GM19395 (cell line): Measurements from ENCODE around the gene ENSA.
"Not testable (repeated sequence)": the region's sequence is repeated elsewhere in the genome, so short reads cannot be mapped to it uniquely, and the experiment has no call there.

ENCODE experiments used
- ATAC-seq: cut with Tn5 transposase; IDR thresholded peaks from one replicate; pipeline ENCODE4 v1.9.1; 2021; ENCODE audit warnings: mild to moderate bottlenecking, moderate library complexity; ENCODE audit not compliant: unreplicated experiment

The ENSA gene

GRCh38 chr1:150622303-150622975 is 7.0 kb downstream of the ENSA start:
- ATAC-seq, result no peak

GRCh38 chr1:150621497-150622302 is 7.7 kb downstream of the ENSA start:
- no peak for ATAC-seq

GRCh38 chr1:150620919-150621318 is 8.5 kb downstream of the ENSA start:
- ATAC-seq, result no peak

- ATAC-seq, result no peak
Measured at GRCh38 chr1:150619576-150620509, 9.6 kb downstream of the ENSA start.

DNA sequence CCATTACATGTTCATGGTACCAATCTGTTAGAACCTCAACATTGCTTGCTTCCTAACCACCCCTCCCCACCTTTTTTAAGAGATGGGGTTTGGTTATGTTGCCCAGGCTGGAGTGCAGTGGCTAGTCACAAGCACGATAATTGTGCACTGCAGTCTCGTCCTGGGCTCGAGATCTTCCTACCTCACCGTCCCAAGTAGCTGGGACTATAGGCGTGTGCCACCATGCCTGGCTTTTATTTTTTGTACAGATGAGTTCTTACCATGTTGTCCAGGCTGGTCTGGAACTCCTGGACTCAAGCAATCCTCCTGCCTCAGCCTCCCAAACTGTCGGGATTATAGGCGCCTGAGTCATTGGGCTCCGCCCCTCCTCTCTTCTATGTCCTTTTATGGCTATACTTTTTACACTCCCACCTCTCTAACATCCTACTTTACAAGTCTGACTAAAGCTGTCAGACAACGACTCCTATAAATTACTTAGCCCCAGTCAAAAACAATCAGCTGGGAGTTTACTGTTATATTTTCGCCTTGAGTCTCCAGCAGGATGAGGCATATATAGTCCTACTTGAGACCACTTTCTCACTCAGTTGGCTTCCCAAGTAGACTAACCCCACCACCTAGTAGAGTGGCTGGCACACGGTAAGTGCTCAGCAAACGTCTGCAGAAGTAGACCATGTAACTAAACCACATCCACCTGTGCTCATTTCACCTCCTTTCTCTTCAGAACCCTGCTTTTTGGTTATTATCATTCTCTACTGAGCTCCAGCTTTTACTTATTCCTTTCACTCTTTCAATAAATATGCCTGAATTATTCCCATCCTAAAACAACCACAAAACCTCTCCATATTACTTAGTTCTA is 13.8 kb downstream of the ENSA start:
- ATAC-seq, result no peak

- no peak for ATAC-seq
Measured at GRCh38 chr1:150613061-150613920, 16.1 kb downstream of the ENSA start.

- no peak for ATAC-seq
Measured at GRCh38 chr1:150612014-150612345, 17.4 kb downstream of the ENSA start.

- no peak for ATAC-seq
Measured at GRCh38 chr1:150610576-150610975, 18.8 kb downstream of the ENSA start.

- ATAC-seq, result no peak
Measured at GRCh38 chr1:150609732-150610131, 19.7 kb downstream of the ENSA start.

DNA sequence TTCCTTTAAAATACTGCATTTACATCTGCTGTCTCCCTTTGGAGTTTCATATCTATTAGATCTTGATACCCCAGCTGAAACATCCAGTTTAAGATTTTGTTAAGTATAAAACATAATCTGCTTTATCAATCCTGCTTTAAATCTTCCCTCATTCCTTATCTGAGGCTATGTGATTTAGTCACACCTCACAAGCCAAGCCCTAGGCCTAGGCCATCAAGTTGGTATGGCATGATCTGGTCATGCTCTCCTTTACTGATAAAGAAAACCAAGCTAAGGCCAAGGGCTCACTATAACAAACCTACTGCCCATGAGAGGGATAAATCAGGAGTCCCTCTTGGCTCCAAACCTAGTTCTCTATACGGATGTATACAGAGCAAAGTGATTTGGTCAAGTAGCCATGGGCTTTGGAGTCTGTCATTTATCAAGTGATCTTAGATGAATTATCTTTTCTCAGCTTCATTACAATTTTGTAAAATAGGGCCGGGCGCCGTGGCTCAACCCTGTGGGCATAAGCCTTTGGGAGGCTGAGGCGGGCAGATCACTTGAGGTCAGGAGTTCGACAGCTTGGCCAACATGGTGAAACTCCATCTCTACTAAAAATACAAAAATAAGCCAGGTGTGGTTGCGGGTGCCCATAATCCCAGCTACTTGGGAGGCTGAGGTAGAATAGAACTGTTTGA is 22.8 kb downstream of the ENSA start:
- no peak for ATAC-seq

DNA sequence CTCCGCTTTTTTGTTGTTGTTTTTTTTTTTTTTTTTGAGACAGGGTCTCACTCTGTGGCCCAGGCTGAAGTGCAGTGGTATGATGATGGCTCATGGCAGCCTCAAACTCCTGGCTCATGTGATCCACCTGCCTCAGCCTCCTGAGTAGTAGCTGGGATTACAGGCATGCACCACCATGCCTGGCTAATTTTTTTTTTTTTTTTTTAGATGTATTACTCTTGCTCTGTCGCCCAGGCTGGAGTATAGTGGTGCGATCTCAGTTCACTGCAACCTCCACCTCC is 24.0 kb downstream of the ENSA start:
- not testable (repeated sequence) for ATAC-seq

DNA sequence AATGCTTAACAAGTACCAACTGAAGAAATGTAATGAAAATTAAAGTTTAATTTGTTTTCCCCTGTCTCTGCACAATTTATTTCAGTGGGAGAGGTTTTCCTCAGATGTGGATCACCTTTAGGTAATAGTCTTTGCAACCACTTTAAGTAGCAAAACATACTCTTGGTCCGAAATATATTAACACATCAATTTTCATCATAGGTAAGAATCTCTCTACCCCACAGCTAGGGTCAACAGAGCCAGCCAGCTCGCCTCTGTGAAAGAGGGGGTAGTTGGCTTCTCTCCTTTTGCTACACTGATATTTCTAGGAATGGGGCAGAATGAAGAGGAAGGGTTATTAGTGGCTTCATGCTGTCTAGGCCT is 25.2 kb downstream of the ENSA start:
- no peak for ATAC-seq

DNA sequence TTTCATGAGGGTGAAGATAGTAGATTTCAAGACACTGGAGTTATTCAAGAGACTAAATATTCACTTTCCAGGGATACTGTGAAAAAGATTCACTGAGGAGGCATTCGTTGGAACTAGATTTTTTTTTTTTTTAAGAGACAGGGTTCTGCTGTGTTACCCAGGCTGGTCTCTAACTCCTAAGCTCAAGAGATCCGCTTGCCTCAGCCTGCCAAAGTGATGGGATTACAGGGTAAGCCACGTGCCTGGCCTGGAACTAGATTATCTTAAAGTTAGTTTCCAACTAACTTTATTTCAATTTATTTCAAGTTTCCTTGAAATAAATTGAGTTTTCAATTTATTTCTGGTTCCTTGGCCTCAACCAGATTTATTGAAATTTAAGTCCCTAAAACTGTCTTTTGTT is 25.7 kb downstream of the ENSA start:
- ATAC-seq, result no peak

- ATAC-seq, result not testable (repeated sequence)
Measured at GRCh38 chr1:150602372-150602771, 27.0 kb downstream of the ENSA start.

GRCh38 chr1:150601540-150601939 is 27.9 kb downstream of the ENSA start:
- ATAC-seq, result no peak

- not testable (repeated sequence) for ATAC-seq
Measured at GRCh38 chr1:150598346-150598745, 31.1 kb downstream of the ENSA start.

DNA sequence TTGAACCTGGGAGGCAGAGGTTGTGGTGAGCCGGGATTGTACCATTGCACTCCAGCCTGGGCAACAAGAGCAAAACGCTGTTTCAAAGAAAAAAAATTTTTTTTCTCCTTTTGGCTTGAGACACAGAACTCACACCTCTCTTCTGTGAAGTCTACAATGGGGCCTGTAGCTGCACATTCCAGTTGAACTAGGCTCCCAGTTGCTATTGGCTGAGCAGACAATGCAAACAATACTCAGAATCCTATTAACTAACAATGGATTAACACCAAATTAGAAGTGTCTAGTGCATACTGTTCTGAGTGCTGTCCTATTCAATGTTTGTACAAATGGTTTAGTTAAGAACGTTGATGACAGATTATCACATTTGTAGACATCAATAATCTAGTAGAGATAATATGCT is 32.4 kb downstream of the ENSA start:
- no peak for ATAC-seq

DNA sequence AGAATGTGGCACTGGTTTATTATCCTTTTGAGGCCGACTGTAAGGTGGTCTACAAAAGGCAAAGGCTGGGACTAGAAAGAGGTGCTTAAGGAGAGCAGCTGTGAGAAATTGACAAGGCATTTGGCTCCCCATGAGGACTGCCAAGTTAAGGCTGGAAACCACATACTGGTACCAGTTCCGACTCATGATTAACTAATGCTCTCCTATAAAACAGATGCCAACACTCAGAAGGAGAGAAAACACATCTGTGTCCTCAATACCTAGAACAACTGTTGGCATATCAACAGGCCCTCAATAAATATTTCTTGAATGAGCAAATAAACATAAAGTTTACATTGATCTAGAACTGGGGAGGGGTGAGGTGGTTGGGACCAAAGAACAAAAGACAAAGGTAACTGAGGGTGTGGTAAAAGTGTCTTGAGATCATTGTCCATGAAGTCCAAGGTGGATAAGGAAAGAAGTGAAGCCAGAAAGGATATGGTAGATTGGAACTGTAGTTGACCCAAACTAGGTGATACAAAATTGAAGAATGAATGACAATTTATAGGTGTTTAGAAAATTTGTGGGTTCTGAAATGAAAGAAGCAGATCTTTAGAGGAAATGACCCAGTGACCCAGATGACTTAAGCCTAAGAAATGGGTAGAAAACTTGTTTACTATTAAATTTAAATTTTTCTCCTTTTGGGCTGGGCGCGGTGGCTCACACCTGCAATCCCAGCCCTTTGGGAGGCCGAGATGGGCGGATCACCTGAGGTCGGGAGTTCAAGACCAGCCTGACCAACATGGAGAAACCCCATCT is 33.1 kb downstream of the ENSA start:
- ATAC-seq, result no peak

- ATAC-seq, result no peak
Measured at GRCh38 chr1:150582371-150582770, 47.0 kb downstream of the ENSA start.
